Activated CD8-positive, alpha-beta T cell treated with anti-CD3 and anti-CD28 coated beads, Interleukin-2, amount 10 ng/mL, durations not matched to agents 7 days and 5 days (primary cell): ENCODE results near the gene PI4KA. TPM values are rescaled to one million over a fixed set of nuclear protein-coding genes. Genes with fewer than 3 reads are reported as not detected.
A peak's percentile ranks its signal among the peaks of the same experiment; 100 is the strongest.

ENCODE experiments used
- ATAC-seq: fragments of 150-1000 bp; cut with Tn5 transposase; one replicate; pipeline ENCODE4 v1.10.0; 2021; ENCODE audit warnings: moderate library complexity
- CTCF ChIA-PET: fragments of 350-600 bp; sonication (Branson Sonifier 250); formaldehyde crosslinking; loops from one replicate; lab custom pipeline; 2021; ENCODE audit warnings: antibody characterized with exemption; lab: Charles Lee
- POLR2A ChIA-PET: fragments of 350-600 bp; sonication (Branson Sonifier 250); formaldehyde crosslinking; loops from one replicate; lab custom pipeline; 2021; ENCODE audit warnings: antibody characterized with exemption; lab: Charles Lee
- DNase-seq: peaks from one replicate; pipeline ENCODE4 v3.0.0-alpha.2; 2020
- H3K27ac Mint-ChIP-seq: one replicate; pipeline ENCODE4 v1.8.0; 2021; ENCODE audit warnings: mild to moderate bottlenecking, mixed read lengths
- H3K27me3 Mint-ChIP-seq: one replicate; pipeline ENCODE4 v1.8.0; 2021; ENCODE audit warnings: low read depth, mixed read lengths
- H3K36me3 Mint-ChIP-seq: one replicate; pipeline ENCODE4 v1.8.0; 2021; ENCODE audit warnings: low read depth, mixed read lengths
- H3K4me1 Mint-ChIP-seq: one replicate; pipeline ENCODE4 v1.8.0; 2021; ENCODE audit warnings: low read depth, mixed read lengths
- H3K4me3 Mint-ChIP-seq: one replicate; pipeline ENCODE4 v1.8.0; 2021; ENCODE audit warnings: mild to moderate bottlenecking, mixed read lengths
- H3K9me3 Mint-ChIP-seq: one replicate; pipeline ENCODE4 v1.8.0; 2022; ENCODE audit warnings: mixed read lengths; ENCODE audit not compliant: insufficient read depth
- total RNA-seq, 2 experiments: library from RNA; stranded (reverse); gene quantifications; one replicate each; pipeline ENCODE4 v1.2.3, GENCODE V29; 2021

The PI4KA gene
- total RNA-seq, 2 experiments from 2014 or later = 112 to 120 TPM

DNA sequence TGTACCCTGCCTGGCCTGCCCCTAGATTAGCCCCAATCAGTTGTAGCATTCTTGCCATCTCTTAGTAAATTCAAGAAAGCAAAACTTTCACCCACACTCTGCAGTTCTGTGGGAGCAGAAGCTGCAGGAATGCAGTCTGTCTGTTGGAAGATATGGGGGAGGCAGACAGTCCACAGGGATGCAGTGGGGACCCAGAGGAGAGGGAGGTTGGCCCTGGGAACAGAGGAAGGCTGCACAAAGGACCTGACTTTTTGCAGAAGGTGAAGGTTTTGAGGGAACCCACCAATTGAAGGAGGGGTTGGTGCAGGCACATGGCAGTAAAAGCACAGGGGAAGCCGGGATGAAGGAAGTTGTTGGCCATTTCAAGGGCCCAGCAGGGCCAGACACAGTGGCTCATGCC is 16.7 kb upstream of the PI4KA start:
- peaks cover 13% of the 10 kb centered on the region for H3K36me3 Mint-ChIP-seq
- no peak overlapping the region for H3K4me3 Mint-ChIP-seq
- CTCF ChIA-PET = interaction anchor here (1.0 to 1.3 kb wide), 2 partner anchors 10 to 11 kb away, joined by 3 to 5 read pairs; no protein-coding TSS in a partner anchor

DNA sequence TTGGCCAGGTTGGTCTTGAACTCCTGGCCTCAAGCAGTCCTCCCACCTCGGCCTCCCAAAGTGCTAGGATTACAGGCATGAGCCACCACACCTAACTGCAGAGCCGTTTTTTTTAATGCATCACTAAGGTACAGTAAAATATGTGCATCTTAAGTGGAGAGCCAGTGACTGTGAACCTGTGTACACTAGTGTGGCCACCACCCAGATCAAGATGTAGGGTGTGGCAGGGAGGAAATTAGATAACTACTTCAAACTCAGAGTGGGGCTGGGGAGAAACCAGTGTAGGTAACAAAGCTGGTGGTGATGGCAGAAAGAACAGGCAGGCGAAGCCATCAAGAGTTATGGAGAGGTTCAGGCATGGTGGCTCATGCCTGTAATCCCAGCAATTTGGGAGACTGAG is 14.6 kb upstream of the PI4KA start:
- CTCF ChIA-PET = interaction anchor here (0.6 kb wide), 1 partner anchor 749 kb away, joined by 3 read pairs; no protein-coding TSS in a partner anchor
- POLR2A ChIA-PET = no interaction called here
- no peak for DNase-seq
- H3K9me3 Mint-ChIP-seq = no peaks in the 10 kb centered on the region
- no peak for ATAC-seq
- H3K27me3 Mint-ChIP-seq = no peaks in the 10 kb centered on the region
- no peak overlapping the region for H3K4me3 Mint-ChIP-seq
- H3K36me3 Mint-ChIP-seq = peaks cover 17% of the 10 kb centered on the region
- no peak overlapping the region for H3K27ac Mint-ChIP-seq
- H3K4me1 Mint-ChIP-seq = peaks cover 2% of the 10 kb centered on the region

More for the DNA sequence above, 16.7 kb upstream of the PI4KA start:
- DNase-seq (no peak), ATAC-seq (no peak)
- peaks cover 2% of the 10 kb centered on the region for H3K4me1 Mint-ChIP-seq
- H3K27me3 Mint-ChIP-seq = no peaks in the 10 kb centered on the region
- POLR2A ChIA-PET = no interaction called here
- no peak overlapping the region for H3K27ac Mint-ChIP-seq
- H3K9me3 Mint-ChIP-seq = no peaks in the 10 kb centered on the region

DNA sequence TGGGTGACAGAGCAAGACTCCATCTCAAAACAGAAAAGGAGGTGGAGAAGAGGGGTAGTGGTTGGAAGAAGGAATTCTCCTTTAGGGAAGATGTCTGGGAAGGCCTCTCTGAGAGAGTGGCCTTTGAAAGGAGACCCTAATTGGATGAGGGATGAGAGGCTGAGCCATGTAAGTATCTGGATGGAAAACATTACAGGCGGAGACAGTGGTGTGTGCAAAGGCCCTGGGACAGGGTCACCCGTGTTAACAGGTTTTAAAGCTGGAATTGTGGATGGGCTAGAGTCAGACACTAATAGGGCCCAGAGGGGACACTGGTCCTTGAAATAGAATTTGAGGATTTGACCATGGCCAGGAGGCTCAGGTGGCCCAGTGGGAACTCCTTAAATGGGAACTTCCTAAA is 10.6 kb upstream of the PI4KA start:
- Mint-ChIP-seq H3K9me3 (no peaks in the 10 kb centered on the region), H3K27me3 (no peaks in the 10 kb centered on the region), H3K27ac (no peak overlapping the region), H3K36me3 (peaks cover 12% of the 10 kb centered on the region), H3K4me1 (peaks cover 20% of the 10 kb centered on the region), H3K4me3 (no peak overlapping the region)
- POLR2A ChIA-PET = interaction anchor here (1.0 kb wide), 1 partner anchor 87 kb away, joined by 3 read pairs; no protein-coding TSS in a partner anchor
- ATAC-seq (no peak), DNase-seq (no peak)
- CTCF ChIA-PET = no interaction called here

DNA sequence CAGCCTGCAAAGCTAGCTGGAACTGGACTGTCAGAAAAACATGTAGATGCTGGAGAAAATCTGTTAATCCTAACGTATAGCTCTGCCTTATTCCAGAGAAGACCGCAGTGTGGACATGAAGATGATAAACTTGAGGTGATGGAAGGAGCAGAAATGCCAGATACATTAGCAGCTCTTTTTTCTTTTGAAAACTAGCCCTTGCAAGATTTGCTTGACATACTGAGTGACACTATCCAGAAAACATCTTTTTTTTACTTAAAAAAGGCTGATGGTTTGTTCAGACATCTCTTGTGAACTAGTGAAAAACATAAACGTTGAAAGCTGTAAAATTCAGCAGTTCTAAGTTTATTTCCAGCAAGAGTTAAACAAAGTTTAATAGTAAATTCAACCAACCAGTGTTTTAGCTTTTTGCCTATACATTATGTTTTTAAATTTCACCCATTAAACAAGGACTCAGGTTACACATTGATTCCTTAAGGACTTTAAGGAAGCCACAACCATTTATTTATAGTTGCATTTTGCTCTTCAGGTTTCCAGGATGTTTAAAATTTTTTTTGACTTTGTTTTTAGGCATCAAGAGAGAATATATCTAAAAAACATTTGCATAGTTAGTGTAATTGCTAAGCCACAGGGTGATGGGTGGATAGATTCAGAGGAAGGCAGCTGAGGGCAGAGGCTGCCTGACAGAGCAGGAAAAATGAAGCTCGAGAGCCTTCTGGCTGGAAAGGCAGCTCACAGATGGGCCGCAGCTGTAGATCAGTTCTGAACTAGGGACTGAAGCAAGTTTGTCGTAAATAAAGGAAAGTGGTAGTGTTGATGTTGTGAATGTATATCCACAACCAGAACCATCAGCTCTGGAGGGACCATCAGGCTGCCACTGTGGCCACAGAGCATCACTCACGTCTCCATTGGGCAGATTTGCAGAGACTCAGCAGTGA is 9.7 kb upstream of the PI4KA start:
- ATAC-seq (no peak), DNase-seq (no peak)
- Mint-ChIP-seq H3K27ac (no peak overlapping the region), H3K4me1 (peaks cover 19% of the 10 kb centered on the region), H3K9me3 (no peaks in the 10 kb centered on the region), H3K36me3 (peaks cover 14% of the 10 kb centered on the region), H3K4me3 (no peak overlapping the region), H3K27me3 (no peaks in the 10 kb centered on the region)
- CTCF ChIA-PET = interaction anchor here (0.9 to 1.7 kb wide), 3 partner anchors 13 to 84 kb away, joined by 3 to 6 read pairs (median 3); no protein-coding TSS in a partner anchor
- POLR2A ChIA-PET = interaction anchor here (1.0 kb wide), 1 partner anchor 88 kb away, joined by 3 read pairs; no protein-coding TSS in a partner anchor

DNA sequence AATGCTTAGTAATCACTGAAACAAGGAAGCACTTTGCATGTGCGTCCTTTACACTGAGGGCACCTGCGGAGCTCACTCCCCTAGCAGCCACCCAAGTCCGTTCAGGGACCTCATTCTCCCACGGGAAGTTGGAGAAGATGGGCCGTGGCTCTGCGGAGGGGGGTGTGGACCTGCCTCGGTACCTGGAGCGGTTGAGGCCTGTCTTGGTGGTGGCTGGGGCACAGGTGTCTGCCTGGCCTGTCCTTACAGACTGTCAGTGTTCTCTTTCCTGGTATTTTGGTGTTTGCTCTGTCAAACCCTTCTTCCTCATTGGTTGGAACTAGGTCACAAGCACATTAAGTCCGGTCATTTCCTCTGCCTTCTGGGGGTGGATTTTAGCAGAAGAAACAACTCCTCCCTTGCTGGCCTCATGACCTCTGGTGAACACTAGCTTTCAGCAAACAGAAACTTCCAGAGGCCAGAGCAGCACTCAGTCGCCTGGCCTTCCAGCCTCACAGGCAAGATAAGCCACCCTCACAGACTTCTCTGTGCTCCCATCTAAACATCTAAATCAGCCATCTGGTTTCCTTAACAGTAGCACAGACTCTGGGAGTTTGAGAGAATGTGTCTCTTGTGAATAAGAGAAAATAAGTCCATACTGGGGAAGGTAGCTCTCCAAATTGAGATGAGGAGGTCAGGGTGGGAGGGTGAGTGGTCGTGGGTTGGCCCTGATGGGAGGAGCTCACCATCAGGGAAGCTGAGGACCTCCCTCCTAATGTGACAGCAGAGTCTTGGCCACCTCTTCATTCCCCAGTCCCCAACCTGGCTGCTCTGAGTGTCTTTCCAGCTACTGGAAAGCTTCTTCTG is 8.8 kb upstream of the PI4KA start:
- ATAC-seq = no peak
- H3K4me1 Mint-ChIP-seq = peaks cover 27% of the 10 kb centered on the region
- H3K36me3 Mint-ChIP-seq = peaks cover 18% of the 10 kb centered on the region
- POLR2A ChIA-PET = no interaction called here
- H3K27ac Mint-ChIP-seq = peak overlapping the region; percentile 17
- no peak overlapping the region for H3K4me3 Mint-ChIP-seq
- no peaks in the 10 kb centered on the region for H3K9me3 Mint-ChIP-seq
- DNase-seq = no peak
- no peaks in the 10 kb centered on the region for H3K27me3 Mint-ChIP-seq
- CTCF ChIA-PET = interaction anchor here (1.0 to 1.7 kb wide), 2 partner anchors 19 to 84 kb away, joined by 3 to 6 read pairs; no protein-coding TSS in a partner anchor

DNA sequence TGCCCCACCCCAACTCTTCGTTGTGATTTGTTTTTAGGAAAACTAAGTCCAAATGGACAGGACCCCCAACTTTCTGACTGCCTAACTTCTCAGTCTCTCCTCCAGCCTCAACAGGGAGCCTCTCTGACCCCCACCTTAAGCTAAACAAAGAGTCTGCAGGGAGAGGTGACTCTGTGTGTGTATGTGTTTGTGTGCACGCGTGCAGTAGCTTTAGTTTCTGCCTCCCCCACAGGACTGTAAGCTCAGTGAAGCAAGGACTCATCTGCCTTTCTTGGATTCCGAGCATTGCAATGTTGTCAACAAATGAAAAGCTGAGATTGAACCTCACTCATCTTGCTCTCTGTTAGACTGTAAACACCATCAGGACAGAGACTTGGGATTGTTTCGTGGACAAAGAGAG is 8.1 kb upstream of the PI4KA start:
- ATAC-seq = no peak
- ChIA-PET POLR2A (no interaction called here), CTCF (interaction anchor here (1.7 kb wide), 1 partner anchor 83 kb away, joined by 6 read pairs; no protein-coding TSS in a partner anchor)
- Mint-ChIP-seq H3K4me1 (peaks cover 32% of the 10 kb centered on the region), H3K9me3 (no peaks in the 10 kb centered on the region), H3K4me3 (no peak overlapping the region), H3K27me3 (no peaks in the 10 kb centered on the region), H3K36me3 (peaks cover 24% of the 10 kb centered on the region), H3K27ac (no peak overlapping the region)
- DNase-seq = no peak

DNA sequence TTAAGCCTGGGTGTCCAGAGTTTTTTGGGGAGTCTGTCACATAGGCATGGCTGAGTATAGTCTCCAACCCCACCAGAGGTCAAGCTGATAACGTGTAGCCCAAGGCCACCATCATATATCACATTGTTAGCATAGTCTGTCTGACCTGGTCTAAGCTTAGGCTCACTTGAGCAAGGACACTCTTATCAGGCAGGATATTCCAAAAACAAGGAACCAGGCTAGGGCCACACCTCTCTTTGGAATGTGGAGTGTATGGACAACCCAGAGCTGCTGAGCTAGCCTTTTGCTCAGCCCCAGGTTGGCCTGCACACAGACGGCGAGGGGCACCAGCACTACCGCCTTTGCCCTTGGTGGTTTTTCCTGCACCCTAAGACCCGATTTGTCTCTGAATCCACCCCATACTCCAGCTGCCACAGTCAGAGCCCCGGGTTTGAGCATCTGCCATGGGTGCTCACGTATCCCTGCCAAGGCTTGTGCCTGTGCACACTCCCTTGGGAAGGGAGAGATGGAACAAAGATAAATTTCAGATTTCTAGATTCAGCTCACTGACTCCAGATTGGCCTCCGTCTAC is 7.3 kb upstream of the PI4KA start:
- ChIA-PET POLR2A (interaction anchor here (0.6 kb wide), 1 partner anchor 880 kb away, joined by 4 read pairs; no protein-coding TSS in a partner anchor), CTCF (interaction anchor here (0.9 to 1.6 kb wide), 2 partner anchors 9 kb away, joined by 4 to 5 read pairs; no protein-coding TSS in a partner anchor)
- Mint-ChIP-seq H3K4me3 (no peak overlapping the region), H3K27ac (no peak overlapping the region), H3K9me3 (no peaks in the 10 kb centered on the region), H3K4me1 (peaks cover 35% of the 10 kb centered on the region), H3K27me3 (no peaks in the 10 kb centered on the region), H3K36me3 (peaks cover 24% of the 10 kb centered on the region)
- ATAC-seq = peak; percentile 24
- DNase-seq = no peak

DNA sequence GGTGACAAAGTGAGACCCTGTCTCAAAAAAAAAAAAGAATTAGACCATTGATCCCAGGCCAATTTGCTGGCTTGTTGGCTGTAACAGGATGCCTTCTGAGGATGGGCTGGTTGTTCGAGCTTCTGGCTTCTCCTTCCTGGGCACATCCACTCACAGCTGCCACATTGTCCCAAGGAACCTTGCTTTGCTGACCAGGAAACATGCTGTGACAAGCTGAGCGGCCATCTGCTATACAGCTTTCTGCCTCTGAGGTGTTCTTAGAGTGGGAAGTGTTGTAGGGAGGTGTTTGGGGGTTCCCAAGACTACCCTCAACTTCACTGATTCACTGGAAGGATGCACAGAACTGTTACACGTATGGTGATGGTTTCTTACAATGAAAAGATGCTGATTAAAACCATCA is 6.7 kb upstream of the PI4KA start:
- ChIA-PET POLR2A (interaction anchor here (0.6 kb wide), 1 partner anchor 879 kb away, joined by 4 read pairs; no protein-coding TSS in a partner anchor), CTCF (interaction anchor here (0.9 to 1.6 kb wide), 2 partner anchors 9 kb away, joined by 4 to 5 read pairs; no protein-coding TSS in a partner anchor)
- H3K27ac Mint-ChIP-seq = no peak overlapping the region

DNA sequence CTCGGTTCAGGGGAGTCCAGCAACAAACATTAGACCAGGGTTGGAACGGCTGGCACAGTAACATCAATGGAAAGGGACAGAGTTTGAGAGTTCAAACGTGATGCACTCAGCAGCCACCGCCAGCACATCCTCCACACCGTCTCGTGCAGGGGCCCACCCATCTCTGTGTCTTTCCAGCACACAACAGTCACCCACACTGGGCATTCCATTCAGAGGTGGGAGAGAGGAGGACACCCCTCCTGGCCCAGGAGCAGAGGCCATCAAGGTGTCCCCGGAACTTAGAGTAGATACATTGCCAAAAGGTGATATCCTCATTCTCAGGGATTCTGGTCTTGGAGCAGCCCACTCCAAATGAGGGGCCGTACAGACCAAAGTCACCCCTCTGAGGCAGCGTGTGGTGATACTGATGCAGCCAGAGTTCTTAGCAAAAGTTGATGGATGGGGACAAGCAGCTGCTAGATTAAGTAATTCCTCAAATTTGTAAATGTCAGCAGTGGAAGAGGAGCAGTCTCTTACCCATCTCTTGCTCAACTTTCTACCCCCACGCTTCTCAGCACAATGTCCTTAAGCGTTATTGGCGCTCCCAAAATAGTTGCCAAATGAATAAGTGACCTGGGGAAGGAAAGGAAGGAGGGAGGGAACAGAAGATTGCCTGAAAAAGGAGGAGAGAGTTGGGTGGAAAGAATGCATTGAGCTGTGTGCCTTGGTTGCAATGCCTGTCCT is 5.7 kb upstream of the PI4KA start:
- peak overlapping the region; percentile 52 for H3K27ac Mint-ChIP-seq
- no peak overlapping the region for H3K4me3 Mint-ChIP-seq
- DNase-seq (no peak), ATAC-seq (no peak)
- ChIA-PET POLR2A (no interaction called here), CTCF (no interaction called here)
- H3K36me3 Mint-ChIP-seq = peaks cover 30% of the 10 kb centered on the region
- H3K27me3 Mint-ChIP-seq = no peaks in the 10 kb centered on the region
- peaks cover 46% of the 10 kb centered on the region for H3K4me1 Mint-ChIP-seq
- no peaks in the 10 kb centered on the region for H3K9me3 Mint-ChIP-seq

More for the DNA sequence above, 6.7 kb upstream of the PI4KA start:
- DNase-seq (no peak), ATAC-seq (no peak)
- peaks cover 26% of the 10 kb centered on the region for H3K36me3 Mint-ChIP-seq
- H3K4me3 Mint-ChIP-seq = no peak overlapping the region
- H3K27me3 Mint-ChIP-seq = no peaks in the 10 kb centered on the region
- no peaks in the 10 kb centered on the region for H3K9me3 Mint-ChIP-seq
- peaks cover 41% of the 10 kb centered on the region for H3K4me1 Mint-ChIP-seq

DNA sequence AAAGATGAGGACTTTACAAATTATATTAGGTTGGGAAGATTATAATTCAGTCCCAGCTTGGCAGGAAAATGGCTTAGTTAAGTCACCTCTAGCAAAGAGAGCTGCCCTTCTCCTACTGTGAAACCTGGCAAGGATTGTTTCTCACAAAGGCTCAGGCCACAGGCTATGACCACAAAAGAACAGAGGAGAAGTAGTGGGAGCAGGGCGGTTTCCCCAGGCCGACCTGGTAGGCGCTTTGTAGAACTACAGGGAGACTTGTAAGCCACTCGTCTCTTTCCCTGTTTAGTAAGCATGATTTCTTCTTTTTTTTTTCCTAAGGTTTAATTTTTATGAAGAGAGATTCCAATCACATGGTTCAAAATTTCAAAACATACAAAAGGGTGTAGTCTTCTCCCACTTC is 4.8 kb upstream of the PI4KA start:
- Mint-ChIP-seq H3K9me3 (no peaks in the 10 kb centered on the region), H3K27ac (no peak overlapping the region), H3K4me1 (peaks cover 48% of the 10 kb centered on the region), H3K36me3 (peaks cover 27% of the 10 kb centered on the region), H3K4me3 (no peak overlapping the region), H3K27me3 (no peaks in the 10 kb centered on the region)
- CTCF ChIA-PET = no interaction called here
- DNase-seq = no peak
- POLR2A ChIA-PET = no interaction called here
- no peak for ATAC-seq
